ENCODE results near the gene NFIB.

NFIB gene

DNA sequence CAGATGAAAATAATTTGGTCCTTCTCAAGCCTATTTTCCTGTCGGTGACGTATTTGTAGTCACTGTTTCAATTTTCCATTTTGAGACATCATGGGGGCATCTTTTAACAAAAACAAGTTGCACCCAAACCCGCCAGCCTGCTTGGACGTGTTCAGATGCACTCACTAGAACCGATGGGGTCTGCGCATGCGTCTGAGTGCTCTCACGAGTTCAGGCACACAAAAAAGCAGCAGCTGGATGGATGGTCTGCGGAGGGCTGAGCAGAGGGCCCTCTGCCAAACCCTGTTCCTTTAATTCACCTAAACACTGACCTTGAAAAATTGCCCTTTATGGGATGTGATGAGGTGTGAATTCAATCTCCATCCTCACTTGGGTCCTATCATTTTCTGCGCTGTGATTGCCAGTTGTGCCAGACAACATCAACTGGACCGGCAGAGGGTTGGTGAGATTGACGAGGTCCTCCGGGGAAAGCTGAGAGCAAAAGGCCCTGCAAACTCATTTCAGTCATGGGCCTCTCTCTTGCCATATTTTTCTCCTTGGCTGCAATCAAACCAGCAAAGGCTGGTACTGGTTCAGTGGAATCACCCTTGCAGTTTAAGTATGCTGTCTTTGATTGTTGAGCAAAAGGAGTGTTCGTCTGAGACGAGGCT is 251.9 kb downstream of the NFIB start:
- no peak for DNase-seq

- no peak for DNase-seq
These were observed 255.6 kb downstream of the NFIB start for GRCh38 chr9:14058325-14058688.

GRCh38 chr9:14057368-14058324 is 256.3 kb downstream of the NFIB start:
- DNase-seq, result no peak

DNA sequence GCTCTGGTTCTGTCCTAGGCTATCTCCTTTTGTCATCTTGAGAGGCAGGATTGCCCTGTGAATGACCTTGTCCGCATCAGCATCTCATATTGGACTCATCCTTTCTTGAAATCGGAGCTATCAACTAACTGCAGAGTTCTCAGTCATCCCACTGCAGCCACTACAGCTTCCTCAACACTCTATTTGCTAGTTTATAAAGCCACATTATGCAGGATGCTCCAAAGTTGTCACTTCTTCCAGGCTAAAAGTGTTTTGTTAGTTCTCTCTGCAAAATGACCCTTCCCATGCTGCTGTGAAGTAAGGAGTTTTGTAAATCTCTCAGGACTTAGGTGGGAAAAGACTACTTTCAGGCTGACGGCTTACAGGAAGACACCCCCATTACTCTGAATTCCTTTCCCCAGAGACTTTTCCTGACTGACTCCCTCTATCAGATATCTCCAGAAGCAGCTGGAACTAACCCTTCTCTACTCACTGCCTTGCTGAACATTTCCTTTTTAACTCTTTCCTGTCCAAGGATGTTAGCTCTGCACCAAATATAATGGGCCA is 257.6 kb downstream of the NFIB start:
- no peak for DNase-seq

DNA sequence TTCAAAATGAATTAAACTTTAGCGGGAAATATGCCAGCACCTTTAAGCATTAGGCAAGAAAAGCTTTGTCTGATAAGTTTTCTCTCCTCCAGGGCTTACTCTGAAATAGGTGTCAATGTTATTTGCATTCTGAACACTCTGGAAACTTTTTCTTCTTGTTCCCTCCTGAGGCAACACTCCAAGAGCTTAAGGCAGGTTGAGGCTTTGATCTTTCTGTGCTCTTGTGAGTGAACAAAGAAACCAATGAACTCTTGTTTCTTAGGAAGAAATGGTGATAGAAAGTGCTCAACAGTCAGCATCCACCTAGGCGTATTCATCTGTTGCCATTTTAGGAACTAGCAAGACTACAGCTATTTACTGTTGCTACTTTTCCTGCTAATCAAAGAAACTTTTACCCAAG is 259.8 kb downstream of the NFIB start:
- DNase-seq, result no peak

GRCh38 chr9:14052359-14052758 is 261.6 kb downstream of the NFIB start:
- no peak for DNase-seq

DNA sequence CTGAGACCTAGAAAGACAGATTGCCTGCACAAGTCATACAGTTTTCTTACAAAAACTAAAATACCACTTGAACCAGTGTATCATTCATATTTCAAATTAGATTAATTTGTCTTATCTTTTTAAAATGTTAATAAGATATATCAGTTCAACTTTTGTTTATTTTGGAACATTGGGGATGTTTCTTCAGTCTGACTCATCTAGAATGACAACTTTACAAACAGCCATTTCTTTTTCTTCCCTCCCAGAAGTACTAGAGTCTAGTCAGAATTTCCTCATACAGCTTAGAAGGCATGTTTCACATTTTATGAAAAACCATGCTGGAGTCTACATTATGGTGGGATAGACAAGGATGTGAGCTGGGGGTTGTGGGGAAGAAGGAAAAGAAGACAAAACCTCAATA is 262.5 kb downstream of the NFIB start:
- no peak for DNase-seq

DNA sequence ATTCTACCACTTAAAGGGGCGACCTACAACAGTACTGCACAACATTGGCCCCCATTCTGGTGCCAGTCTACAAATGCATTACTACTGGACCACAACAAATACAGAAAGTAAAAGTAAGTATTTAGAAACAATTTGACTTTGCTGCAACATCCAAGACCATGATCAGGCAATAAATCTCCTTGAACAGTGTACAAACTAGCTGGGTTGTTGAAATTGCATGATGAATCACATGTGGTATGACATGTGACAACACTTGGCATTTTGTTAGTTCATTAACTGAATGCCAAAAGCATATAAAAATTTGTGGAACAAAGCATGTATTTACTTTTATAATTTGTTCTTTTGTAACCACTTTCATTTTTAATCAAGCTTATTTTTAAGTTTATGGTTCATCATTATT is 270.5 kb downstream of the NFIB start:
- no peak for DNase-seq

DNA sequence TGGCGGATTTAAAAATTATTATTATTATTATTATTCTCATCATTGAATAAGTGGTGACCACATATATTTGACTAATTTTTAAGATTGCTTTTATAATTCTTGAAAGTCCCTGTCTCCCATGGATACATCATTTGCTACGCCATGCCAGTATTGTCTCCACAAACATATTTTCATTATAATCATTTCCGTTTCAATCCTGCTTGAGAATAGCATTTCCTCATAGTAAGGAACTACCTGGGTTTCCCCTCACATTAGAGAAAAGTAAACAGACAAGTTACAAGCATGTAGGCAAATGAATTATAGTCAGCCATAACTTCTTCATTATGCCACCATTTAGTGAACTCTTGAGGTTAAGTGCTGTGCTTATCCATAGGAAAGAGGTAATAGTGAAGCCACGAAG is 276.6 kb downstream of the NFIB start:
- DNase-seq, result no peak

DNA sequence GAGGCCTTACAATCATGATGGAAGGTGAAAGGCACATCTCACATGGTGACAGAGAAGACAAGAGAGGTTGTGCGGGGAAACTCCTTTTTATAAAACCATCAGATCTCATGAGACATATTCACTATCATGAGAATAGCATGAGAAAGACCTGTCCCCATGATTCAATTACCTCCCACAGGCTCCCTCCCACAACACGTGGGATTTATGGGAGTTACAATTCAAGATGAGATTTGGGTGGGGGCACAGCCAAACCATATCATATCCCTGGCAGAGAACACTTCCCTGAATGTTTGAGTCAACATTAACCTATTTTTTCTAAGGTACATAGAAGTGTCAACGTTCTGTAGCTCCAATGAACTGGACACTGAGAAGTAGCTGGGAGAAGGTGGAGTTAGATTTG is 280.9 kb downstream of the NFIB start:
- DNase-seq, result no peak

Measured in T-helper 9 cell (primary cell).